Epithelial cell of proximal tubule (primary cell): ENCODE data around the gene BATF2. TPM values are rescaled to one million over a fixed set of nuclear protein-coding genes. Genes with fewer than 3 reads are reported as not detected.

ENCODE experiments used
- DNase-seq: peaks from one replicate; pipeline ENCODE4 v3.0.0-alpha.2; 2011; ENCODE audit warnings: low read depth
- H3K4me3 ChIP-seq: 2 replicates; pipeline ENCODE4 v1.5.1; 2011; ENCODE audit warnings: low read depth, mild to moderate bottlenecking, low read length
- CTCF ChIP-seq: conservative IDR thresholded peaks from 2 replicates; pipeline ENCODE4 v1.5.1; 2012; ENCODE audit warnings: low read depth, mild to moderate bottlenecking, low read length
- total RNA-seq: library from RNA; depleted of rRNA; stranded (reverse); fragments of >200 nt; gene quantifications from 2 replicates; pipeline ENCODE4 v1.2.3, GENCODE V29; 2015

BATF2 gene
- total RNA-seq, 1 donor from 2014 or later: 0.35 TPM

DNA sequence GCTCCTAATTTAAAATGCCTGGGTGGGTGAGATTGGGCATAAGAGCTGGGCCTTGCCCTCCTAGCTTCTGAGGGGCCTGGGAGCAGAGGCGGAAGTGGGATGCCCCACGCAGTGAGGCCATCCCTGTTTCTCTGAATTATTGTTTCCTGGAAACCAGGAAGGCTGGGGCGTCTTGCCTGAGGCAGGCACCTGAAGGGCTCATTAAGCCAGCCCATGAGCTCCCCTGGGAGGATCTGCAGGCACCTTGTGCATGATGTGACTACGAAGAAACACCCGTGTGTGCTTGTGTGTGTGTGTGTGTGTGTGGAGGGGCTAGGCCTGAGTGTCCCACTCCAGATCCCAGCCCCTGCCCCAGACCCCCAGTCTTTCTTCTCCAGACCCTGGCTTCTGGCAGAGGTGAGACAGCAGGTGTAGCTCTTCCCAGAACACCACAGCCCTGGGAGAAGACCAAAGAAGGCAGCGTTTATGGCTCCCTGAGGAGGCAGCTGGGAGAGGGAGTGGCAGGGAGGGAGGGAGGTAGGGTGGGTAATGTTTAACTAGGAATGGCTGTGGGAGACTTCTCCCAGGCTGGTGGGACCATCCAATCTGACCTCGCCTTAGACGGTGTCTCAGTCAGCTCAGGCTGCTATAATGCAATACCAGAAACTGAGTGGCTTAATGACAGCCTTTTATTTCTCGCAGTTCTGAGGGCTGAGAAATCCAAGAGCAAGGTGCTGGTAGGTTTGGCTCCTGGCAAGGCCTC is 2.1 kb upstream of the BATF2 start:
- H3K4me3 ChIP-seq: no peak overlapping the region
- no peak for TF ChIP-seq CTCF
- DNase-seq: no peak

GRCh38 chr11:64998141-64998540 is 1.4 kb upstream of the BATF2 start:
- DNase-seq: no peak
- H3K4me3 ChIP-seq: no peak overlapping the region
- no peak for TF ChIP-seq CTCF

DNA sequence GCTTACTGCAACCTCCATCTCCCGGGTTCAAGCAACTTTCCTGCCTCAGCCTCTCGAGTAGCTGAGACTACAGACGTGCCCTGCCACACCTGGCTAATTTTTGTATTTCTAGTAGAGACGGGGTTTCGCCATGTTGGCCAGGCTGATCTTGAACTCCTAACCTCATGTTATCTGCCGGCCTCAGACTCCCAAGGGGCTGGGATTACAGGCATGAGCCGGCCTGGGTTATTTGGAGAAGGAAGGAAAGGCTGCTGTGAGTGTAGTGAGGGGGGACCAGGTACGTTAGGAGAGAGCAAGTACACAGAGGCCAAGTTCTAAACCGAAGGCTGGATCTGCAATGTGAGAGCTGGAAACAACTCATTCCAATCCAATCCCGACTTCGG is 453 bp downstream of the BATF2 start:
- no peak for DNase-seq
- H3K4me3 ChIP-seq: peak overlapping the region; percentile 61
- TF ChIP-seq CTCF: no peak

GRCh38 chr11:64994318-64994717 is 2.5 kb downstream of the BATF2 start:
- TF ChIP-seq CTCF: no peak
- H3K4me3 ChIP-seq: no peak overlapping the region
- DNase-seq: no peak

DNA sequence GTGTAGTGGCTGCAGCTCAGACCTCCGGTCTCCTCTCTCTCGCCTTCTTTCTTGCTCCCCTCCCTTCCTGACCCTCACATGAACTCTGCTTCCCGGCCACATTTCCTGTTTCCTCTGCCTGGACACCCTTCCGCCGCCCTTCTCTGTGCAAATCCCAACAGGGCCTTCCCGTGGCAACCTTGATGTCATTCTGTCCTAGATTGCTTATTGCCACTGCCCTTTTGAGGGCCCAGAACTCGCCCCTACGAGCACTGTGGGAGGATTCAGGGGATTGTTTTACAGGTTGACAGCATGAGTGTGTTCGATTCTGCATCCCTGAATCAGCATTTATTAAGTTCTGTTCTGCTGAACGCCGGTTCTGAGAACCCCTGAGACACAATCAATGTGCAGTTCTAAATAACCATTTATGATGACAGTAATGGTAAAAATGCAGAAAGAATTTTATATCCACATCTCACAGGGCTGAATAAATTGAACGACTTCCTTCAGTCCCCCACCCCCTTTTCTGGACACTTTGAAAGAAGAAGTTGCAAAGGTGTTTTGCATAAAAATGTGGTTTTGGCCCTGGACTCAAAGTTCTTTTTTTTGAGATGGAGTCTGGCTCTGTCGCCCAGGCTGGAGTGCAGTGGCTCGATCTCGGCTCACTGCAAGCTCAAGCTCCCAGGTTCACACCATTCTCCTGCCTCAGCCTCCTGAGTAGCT is 6.4 kb downstream of the BATF2 start:
- no peak for DNase-seq
- H3K4me3 ChIP-seq: no peak overlapping the region
- TF ChIP-seq CTCF: no peak

- TF ChIP-seq CTCF: no peak
- H3K4me3 ChIP-seq: no peak overlapping the region
- no peak for DNase-seq
Measured at GRCh38 chr11:64989416-64989815, 7.4 kb downstream of the BATF2 start.
